ENCODE results near the gene GHR. TPM values are rescaled to one million over a fixed set of nuclear protein-coding genes. Genes with fewer than 3 reads are reported as not detected.

Gene GHR
- total RNA-seq, 1 experiment from 2014 or later: 1.8 TPM

GRCh38 chr5:42641336-42642005 lies 218.2 kb downstream of the GHR start:
- DNase-seq (ENCODE audit: unreplicated experiment): peak; percentile 30
- CTCF ChIA-PET: interaction anchor here (0.6 to 2.0 kb wide), 8 partner anchors 9 to 423 kb away, joined by 3 to 8 read pairs (median 4); no protein-coding TSS in a partner anchor
- Mint-ChIP-seq H3K4me3 (ENCODE audit: unreplicated experiment) (no peak overlapping the region), H3K9me3 (ENCODE audit: unreplicated experiment) (no peaks in the 10 kb centered on the region), H3K27ac (ENCODE audit: low read depth, unreplicated experiment) (peak overlapping the region; percentile 83), H3K27me3 (ENCODE audit: insufficient read depth, unreplicated experiment) (no peaks in the 10 kb centered on the region), H3K36me3 (ENCODE audit: insufficient read depth, unreplicated experiment) (peaks cover 6% of the 10 kb centered on the region), H3K4me1 (ENCODE audit: insufficient read depth, unreplicated experiment) (peaks cover 6% of the 10 kb centered on the region)
- BruUV-seq (replicated peaks): no TSS peak
- intact Hi-C loops (cut with micrococcal nuclease): no loop called here
- POLR2A ChIA-PET: interaction anchor here (0.7 to 1.8 kb wide), 8 partner anchors 8 to 61 kb away, joined by 3 to 5 read pairs (median 4); no protein-coding TSS in a partner anchor
- no peak for TF ChIP-seq CTCF (IDR thresholded peaks at IDR 0.05; ENCODE audit: unreplicated experiment)

DNA sequence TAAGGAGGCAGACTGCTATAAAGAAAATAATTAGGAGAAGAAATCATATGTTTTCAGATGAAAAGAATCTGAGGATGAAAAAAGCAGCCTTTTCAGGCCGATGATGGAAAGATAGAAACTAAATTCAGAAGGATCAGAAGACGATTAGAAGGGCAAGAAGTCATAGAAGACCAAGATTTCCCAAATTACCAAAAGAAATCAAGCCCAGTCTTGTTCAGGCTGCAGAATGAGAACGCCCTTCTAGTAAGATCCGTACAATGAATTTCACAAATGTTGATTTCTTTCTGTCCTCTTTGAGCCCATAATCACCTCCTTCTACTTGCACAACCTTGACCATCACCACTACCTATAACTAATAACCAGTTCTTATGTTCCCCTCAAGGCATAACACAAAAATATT lies 218.8 kb downstream of the GHR start:
- no peak overlapping the region for H3K4me3 Mint-ChIP-seq (ENCODE audit: unreplicated experiment)
- H3K27ac Mint-ChIP-seq (ENCODE audit: low read depth, unreplicated experiment): no peak overlapping the region
- POLR2A ChIA-PET: interaction anchor here (1.0 to 1.8 kb wide), 4 partner anchors 11 to 21 kb away, joined by 3 to 5 read pairs (median 4); no protein-coding TSS in a partner anchor
- intact Hi-C loops (cut with micrococcal nuclease): no loop called here
- H3K27me3 Mint-ChIP-seq (ENCODE audit: insufficient read depth, unreplicated experiment): no peaks in the 10 kb centered on the region
- BruUV-seq (replicated peaks): no TSS peak
- DNase-seq (ENCODE audit: unreplicated experiment): no peak
- CTCF ChIA-PET: interaction anchor here (0.6 to 1.5 kb wide), 6 partner anchors 9 to 219 kb away, joined by 3 to 8 read pairs (median 4); no protein-coding TSS in a partner anchor
- H3K36me3 Mint-ChIP-seq (ENCODE audit: insufficient read depth, unreplicated experiment): peaks cover 6% of the 10 kb centered on the region
- H3K4me1 Mint-ChIP-seq (ENCODE audit: insufficient read depth, unreplicated experiment): peaks cover 6% of the 10 kb centered on the region
- TF ChIP-seq CTCF (IDR thresholded peaks at IDR 0.05; ENCODE audit: unreplicated experiment): no peak
- no peaks in the 10 kb centered on the region for H3K9me3 Mint-ChIP-seq (ENCODE audit: unreplicated experiment)

DNA sequence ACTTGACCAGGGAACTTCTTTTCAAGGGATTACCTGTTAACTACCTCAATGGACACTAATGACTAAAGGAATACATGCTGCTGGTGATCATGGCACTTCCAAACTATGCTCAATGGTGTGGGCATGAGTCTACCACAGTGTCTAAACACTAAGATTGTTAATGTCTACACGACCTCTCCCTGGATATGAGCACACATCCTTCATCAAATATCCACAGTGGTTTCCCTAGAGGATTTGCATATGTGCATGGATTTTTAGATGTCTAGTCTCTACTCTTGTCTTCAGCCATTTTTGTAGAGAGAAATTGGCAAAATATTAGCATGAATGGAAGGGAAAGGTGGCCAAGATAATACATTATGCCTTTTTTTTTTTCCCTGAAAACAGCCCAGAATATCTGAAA lies 220.1 kb downstream of the GHR start:
- Mint-ChIP-seq H3K9me3 (ENCODE audit: unreplicated experiment) (no peaks in the 10 kb centered on the region), H3K27me3 (ENCODE audit: insufficient read depth, unreplicated experiment) (no peaks in the 10 kb centered on the region), H3K36me3 (ENCODE audit: insufficient read depth, unreplicated experiment) (peaks cover 6% of the 10 kb centered on the region), H3K27ac (ENCODE audit: low read depth, unreplicated experiment) (no peak overlapping the region), H3K4me3 (ENCODE audit: unreplicated experiment) (no peak overlapping the region), H3K4me1 (ENCODE audit: insufficient read depth, unreplicated experiment) (peaks cover 6% of the 10 kb centered on the region)
- intact Hi-C loops (cut with micrococcal nuclease): no loop called here
- CTCF ChIA-PET: interaction anchor here (0.8 to 0.9 kb wide), 2 partner anchors 124 to 246 kb away, joined by 3 to 4 read pairs; no protein-coding TSS in a partner anchor
- POLR2A ChIA-PET: no interaction called here
- no TSS peak for BruUV-seq (replicated peaks)
- DNase-seq (ENCODE audit: unreplicated experiment): no peak
- no peak for TF ChIP-seq CTCF (IDR thresholded peaks at IDR 0.05; ENCODE audit: unreplicated experiment)

DNA sequence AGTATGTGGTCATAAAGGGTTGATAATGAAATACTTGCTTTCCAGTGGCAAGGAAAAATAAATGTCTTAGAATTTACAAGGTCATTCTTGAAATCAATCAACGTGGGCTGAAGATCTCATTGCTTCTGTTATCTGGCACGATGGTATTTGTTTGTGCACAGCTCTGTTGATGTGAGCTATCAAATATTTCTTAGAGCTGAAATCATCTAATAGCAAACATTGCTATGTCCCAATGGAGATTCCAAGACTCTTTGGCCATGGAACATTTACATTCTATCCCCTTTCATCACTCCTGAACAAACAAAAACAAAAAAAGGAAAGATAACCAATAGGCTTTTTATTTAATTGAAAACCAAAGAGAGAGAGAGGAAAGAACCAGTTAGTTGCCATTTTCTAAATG lies 221.9 kb downstream of the GHR start:
- no peak overlapping the region for H3K4me3 Mint-ChIP-seq (ENCODE audit: unreplicated experiment)
- POLR2A ChIA-PET: interaction anchor here (0.7 to 1.3 kb wide), 2 partner anchors 11 to 17 kb away, joined by 3 to 5 read pairs; no protein-coding TSS in a partner anchor
- no TSS peak for BruUV-seq (replicated peaks)
- intact Hi-C loops (cut with micrococcal nuclease): no loop called here
- no peak overlapping the region for H3K27ac Mint-ChIP-seq (ENCODE audit: low read depth, unreplicated experiment)
- H3K36me3 Mint-ChIP-seq (ENCODE audit: insufficient read depth, unreplicated experiment): peaks cover 6% of the 10 kb centered on the region
- no peak for TF ChIP-seq CTCF (IDR thresholded peaks at IDR 0.05; ENCODE audit: unreplicated experiment)
- no peak for DNase-seq (ENCODE audit: unreplicated experiment)
- H3K9me3 Mint-ChIP-seq (ENCODE audit: unreplicated experiment): no peaks in the 10 kb centered on the region
- CTCF ChIA-PET: interaction anchor here (0.6 to 1.1 kb wide), 3 partner anchors 122 to 791 kb away, joined by 3 to 5 read pairs (median 4); no protein-coding TSS in a partner anchor
- H3K27me3 Mint-ChIP-seq (ENCODE audit: insufficient read depth, unreplicated experiment): no peaks in the 10 kb centered on the region
- H3K4me1 Mint-ChIP-seq (ENCODE audit: insufficient read depth, unreplicated experiment): peaks cover 6% of the 10 kb centered on the region

Data from MCF 10A (cell line).